Fibroblast of lung (primary cell): Measurements from ENCODE around the gene CCDC3. TPM values are rescaled to one million over a fixed set of nuclear protein-coding genes. Genes with fewer than 3 reads are reported as not detected.

Source experiments
- DNase-seq, 2 donors: peaks; one replicate each; pipeline versions ENCODE4 v3.0.0 to v3.0.0-alpha.2; 2010; ENCODE audit warnings: low read depth in 2 of 2
- H2AFZ ChIP-seq: 2 replicates; pipeline ENCODE4 v1.5.1; 2012; ENCODE audit warnings: low read length, control low read depth, inconsistent platforms
- H3K27ac ChIP-seq: 2 replicates; pipeline ENCODE4 v1.5.1; 2011; ENCODE audit warnings: low read length, control low read depth; ENCODE audit not compliant: insufficient read depth
- H3K27me3 ChIP-seq: 2 replicates; pipeline ENCODE4 v1.5.1; 2011; ENCODE audit warnings: mild to moderate bottlenecking, low read length; ENCODE audit not compliant: control insufficient read depth, insufficient read depth
- H3K36me3 ChIP-seq: 2 replicates; pipeline ENCODE4 v1.5.1; 2011; ENCODE audit warnings: low read length; ENCODE audit not compliant: control insufficient read depth, insufficient read depth
- H3K4me1 ChIP-seq: 2 replicates; pipeline ENCODE4 v1.5.1; 2011; ENCODE audit warnings: low read length; ENCODE audit not compliant: control insufficient read depth, insufficient read depth; ENCODE audit errors: extremely low read depth
- H3K4me2 ChIP-seq: 2 replicates; pipeline ENCODE4 v1.5.1; 2011; ENCODE audit warnings: low read length, control low read depth; ENCODE audit not compliant: insufficient read depth; ENCODE audit errors: extremely low read depth
- H3K4me3 ChIP-seq, 4 experiments: fragments of 200-600 bp in 1 of 4; sonication (generic) in 1 of 4; replicated peaks in 1 of 4; 2 replicates each; pipeline ENCODE4 v1.5.1; 2011 to 2016; ENCODE audit warnings: low read length in 4 of 4, low read depth in 3 of 4, mild to moderate bottlenecking in 3 of 4, control low read depth in 2 of 4, inconsistent platforms in 1 of 4, mixed read lengths in 1 of 4; ENCODE audit not compliant: insufficient read depth in 1 of 4; ENCODE audit errors: control extremely low read depth in 1 of 4
- H3K79me2 ChIP-seq: 2 replicates; pipeline ENCODE4 v1.5.1; 2012; ENCODE audit warnings: mild to moderate bottlenecking, low read length, inconsistent platforms; ENCODE audit not compliant: control insufficient read depth, insufficient read depth
- H3K9ac ChIP-seq: 2 replicates; pipeline ENCODE4 v1.5.1; 2011; ENCODE audit warnings: mild to moderate bottlenecking, low read length, control low read depth; ENCODE audit not compliant: insufficient read depth
- H3K9me3 ChIP-seq: 2 replicates; pipeline ENCODE4 v1.5.1; 2012; ENCODE audit warnings: low read depth, low read length; ENCODE audit not compliant: control insufficient read depth, insufficient read depth
- H4K20me1 ChIP-seq: 2 replicates; pipeline ENCODE4 v1.5.1; 2011; ENCODE audit warnings: low read length; ENCODE audit not compliant: control insufficient read depth, insufficient read depth; ENCODE audit errors: extremely low read depth
- CTCF ChIP-seq, 2 donors: IDR thresholded peaks in 1 of 2; conservative IDR thresholded peaks in 1 of 2; 1 replicate in 1 of 2; 2 replicates in 1 of 2; pipeline ENCODE4 v1.5.1; 2011 to 2012; ENCODE audit warnings: low read length in 2 of 2, control low read depth in 1 of 2, inconsistent platforms in 1 of 2, low read depth in 1 of 2, mild to moderate bottlenecking in 1 of 2
- EZH2 ChIP-seq: IDR thresholded peaks from 2 replicates; pipeline ENCODE4 v1.5.1; 2012; ENCODE audit warnings: low read length, control low read depth, mild to moderate bottlenecking; ENCODE audit errors: missing control alignments
- polyA plus RNA-seq, 2 donors: library from polyadenylated mRNA; depleted of rRNA in 1 of 2; stranded (reverse) in 1 of 2; unstranded in 1 of 2; fragments of >200 nt; gene quantifications; 2 replicates each; pipeline ENCODE4 v1.2.1, GENCODE V29; 2011 to 2012; ENCODE audit warnings: missing spikeins in 1 of 2
- total RNA-seq: library from RNA; depleted of rRNA; stranded (reverse); fragments of >200 nt; gene quantifications from 2 replicates; pipeline ENCODE4 v1.2.1, GENCODE V29; 2014

CCDC3 gene
- total and polyA plus RNA-seq, 2 donors (not counting 1 experiment from before 2014, with no cell fraction given), result 0.33 to 0.65 TPM

- Histone ChIP-seq H3K4me1 (no peaks in the 10 kb centered on the region), H3K9ac (no peak overlapping the region), H4K20me1 (no peaks in the 10 kb centered on the region), H3K4me3 (no peak overlapping the region), H3K36me3 (no peaks in the 10 kb centered on the region), H3K27me3 (no peaks in the 10 kb centered on the region), H3K79me2 (no peaks in the 10 kb centered on the region), H3K27ac (no peak overlapping the region), H3K4me2 (no peak overlapping the region), H2AFZ (no peak overlapping the region), H3K9me3 (no peaks in the 10 kb centered on the region)
- no peak for TF ChIP-seq EZH2
- no peak for TF ChIP-seq CTCF (conservative IDR thresholded peaks at IDR 0.05 in 1 of 2, IDR thresholded peaks at IDR 0.05 in 1 of 2; ENCODE audit: low read depth in 1 of 2, low read length in 2 of 2)
- peak in 1 of 2 donors; percentile 39 for DNase-seq
Measured at GRCh38 chr10:12914111-12914510, 87.4 kb downstream of the CCDC3 start.

GRCh38 chr10:12911795-12912194, 89.7 kb downstream of the CCDC3 start:
- no peak for DNase-seq
- H3K36me3 ChIP-seq, result no peaks in the 10 kb centered on the region
- no peak overlapping the region for H2AFZ ChIP-seq
- no peak overlapping the region for H3K9ac ChIP-seq
- no peaks in the 10 kb centered on the region for H3K9me3 ChIP-seq
- H4K20me1 ChIP-seq, result no peaks in the 10 kb centered on the region
- H3K4me1 ChIP-seq, result no peaks in the 10 kb centered on the region
- H3K79me2 ChIP-seq, result no peaks in the 10 kb centered on the region
- H3K4me3 ChIP-seq, result no peak overlapping the region
- no peak overlapping the region for H3K4me2 ChIP-seq
- TF ChIP-seq CTCF (conservative IDR thresholded peaks at IDR 0.05 in 1 of 2, IDR thresholded peaks at IDR 0.05 in 1 of 2; ENCODE audit: low read depth in 1 of 2, low read length in 2 of 2), result no peak
- TF ChIP-seq EZH2, result no peak
- H3K27ac ChIP-seq, result no peak overlapping the region
- H3K27me3 ChIP-seq, result no peaks in the 10 kb centered on the region

GRCh38 chr10:12910835-12911234, 90.7 kb downstream of the CCDC3 start:
- no peaks in the 10 kb centered on the region for H3K27me3 ChIP-seq
- H3K4me1 ChIP-seq, result no peaks in the 10 kb centered on the region
- DNase-seq, result no peak
- no peak overlapping the region for H2AFZ ChIP-seq
- H4K20me1 ChIP-seq, result no peaks in the 10 kb centered on the region
- TF ChIP-seq CTCF (conservative IDR thresholded peaks at IDR 0.05 in 1 of 2, IDR thresholded peaks at IDR 0.05 in 1 of 2; ENCODE audit: low read depth in 1 of 2, low read length in 2 of 2) (no peak), EZH2 (no peak)
- H3K79me2 ChIP-seq, result no peaks in the 10 kb centered on the region
- H3K4me3 ChIP-seq, result no peak overlapping the region
- no peaks in the 10 kb centered on the region for H3K9me3 ChIP-seq
- H3K36me3 ChIP-seq, result no peaks in the 10 kb centered on the region
- no peak overlapping the region for H3K9ac ChIP-seq
- H3K27ac ChIP-seq, result no peak overlapping the region
- no peak overlapping the region for H3K4me2 ChIP-seq
